HG03135 (cell line): ENCODE data around the gene FAM229A.

Source experiments
- ATAC-seq: cut with Tn5 transposase; IDR thresholded peaks from one replicate; pipeline ENCODE4 v1.9.1; 2021; ENCODE audit warnings: mild to moderate bottlenecking, moderate library complexity; ENCODE audit not compliant: unreplicated experiment

Gene FAM229A

GRCh38 chr1:32332290-32333079 lies 29.8 kb downstream of the FAM229A start:
- ATAC-seq, result no peak

GRCh38 chr1:32331549-32331948 lies 30.7 kb downstream of the FAM229A start:
- ATAC-seq, result no peak

- ATAC-seq, result no peak
These were observed 31.6 kb downstream of the FAM229A start for GRCh38 chr1:32330558-32331151.

GRCh38 chr1:32329931-32330466 lies 32.3 kb downstream of the FAM229A start:
- ATAC-seq, result no peak

- no peak for ATAC-seq
These were observed 35.1 kb downstream of the FAM229A start for GRCh38 chr1:32327204-32327603.

GRCh38 chr1:32321712-32322291 lies 40.5 kb downstream of the FAM229A start:
- ATAC-seq, result no peak

GRCh38 chr1:32318127-32318869 lies 44.0 kb downstream of the FAM229A start:
- no peak for ATAC-seq

GRCh38 chr1:32316903-32317277 lies 45.4 kb downstream of the FAM229A start:
- ATAC-seq, result no peak

GRCh38 chr1:32311709-32312393 lies 50.4 kb downstream of the FAM229A start:
- no peak for ATAC-seq
